CD4-positive, alpha-beta T cell treated with Interleukin-10 for 1 hour (primary cell): ENCODE data around the gene PRR12.
A peak's percentile ranks its signal among the peaks of the same experiment; 100 is the strongest.

ENCODE experiments used
- DNase-seq: peaks from one replicate; pipeline ENCODE4 v3.0.0-alpha.2; 2020

PRR12 gene, protein sequence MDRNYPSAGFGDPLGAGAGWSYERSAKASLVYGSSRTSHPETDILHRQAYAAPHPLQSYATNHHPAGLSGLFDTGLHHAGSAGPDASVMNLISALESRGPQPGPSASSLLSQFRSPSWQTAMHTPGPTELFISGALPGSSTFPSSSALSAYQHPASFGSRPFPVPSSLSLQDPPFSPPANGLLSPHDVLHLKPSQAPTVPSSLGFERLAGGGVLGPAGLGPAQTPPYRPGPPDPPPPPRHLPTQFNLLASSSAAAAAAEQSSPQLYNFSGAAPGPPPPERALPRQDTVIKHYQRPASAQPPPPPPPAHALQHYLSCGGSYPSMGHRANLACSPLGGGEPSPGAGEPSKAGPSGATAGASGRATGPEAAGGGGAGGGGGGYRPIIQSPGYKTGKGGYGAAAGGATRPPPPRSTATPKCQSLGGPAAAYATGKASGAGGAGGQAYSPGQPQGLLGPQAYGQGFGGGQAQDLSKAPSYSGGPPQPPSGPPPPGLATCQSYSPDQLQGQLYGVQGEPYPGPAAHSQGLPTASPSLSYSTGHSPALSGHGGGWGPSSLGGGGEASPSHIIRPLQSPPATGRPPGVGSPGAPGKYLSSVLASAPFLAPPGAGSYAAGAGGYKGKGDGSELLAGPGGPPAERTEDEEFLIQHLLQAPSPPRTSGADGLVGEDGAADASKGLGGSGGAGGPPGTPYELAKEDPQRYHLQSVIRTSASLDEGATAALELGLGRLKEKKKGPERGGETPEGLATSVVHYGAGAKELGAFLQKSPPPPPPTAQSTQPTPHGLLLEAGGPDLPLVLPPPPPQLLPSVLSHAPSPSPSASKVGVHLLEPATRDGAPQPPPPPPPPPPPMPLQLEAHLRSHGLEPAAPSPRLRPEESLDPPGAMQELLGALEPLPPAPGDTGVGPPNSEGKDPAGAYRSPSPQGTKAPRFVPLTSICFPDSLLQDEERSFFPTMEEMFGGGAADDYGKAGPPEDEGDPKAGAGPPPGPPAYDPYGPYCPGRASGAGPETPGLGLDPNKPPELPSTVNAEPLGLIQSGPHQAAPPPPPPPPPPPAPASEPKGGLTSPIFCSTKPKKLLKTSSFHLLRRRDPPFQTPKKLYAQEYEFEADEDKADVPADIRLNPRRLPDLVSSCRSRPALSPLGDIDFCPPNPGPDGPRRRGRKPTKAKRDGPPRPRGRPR (N-terminal part only)

DNA sequence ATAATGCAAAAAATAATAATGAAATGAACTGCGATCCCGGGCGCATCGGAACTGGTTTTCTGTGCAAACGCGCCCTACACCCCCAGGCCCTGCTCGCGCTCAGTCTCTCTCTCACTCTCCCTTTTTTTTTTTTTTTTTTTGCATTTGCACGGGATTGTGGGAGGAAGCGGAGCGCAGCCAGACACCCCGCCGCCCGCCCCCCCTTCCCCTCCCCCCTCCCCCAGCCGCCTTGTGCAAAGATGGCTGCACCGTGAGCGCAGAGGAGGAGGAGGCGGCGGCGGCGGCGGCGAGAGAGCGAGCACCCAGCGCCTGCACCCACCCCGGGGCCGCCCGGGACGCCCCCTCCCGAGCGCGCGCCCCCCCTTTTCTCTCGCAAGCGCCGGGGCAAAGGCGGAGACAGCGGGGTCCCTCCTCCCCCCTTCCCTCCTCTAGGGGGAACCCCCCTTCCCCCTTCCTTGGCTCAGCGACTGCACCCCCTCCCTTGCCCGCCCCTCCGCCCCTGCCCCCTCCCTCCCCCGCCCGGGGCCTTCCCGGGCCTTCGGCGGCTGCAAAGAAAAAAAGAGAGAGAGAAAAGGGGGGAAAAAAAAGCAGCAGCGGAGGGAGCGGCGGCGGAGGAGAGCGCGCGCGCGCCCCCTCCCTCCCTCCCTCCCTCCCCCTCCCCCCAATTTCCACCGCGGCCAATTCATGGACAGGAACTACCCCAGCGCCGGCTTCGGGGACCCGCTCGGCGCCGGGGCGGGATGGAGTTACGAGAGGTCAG is at the start of gene PRR12:
Gene PRR12 (plus strand): TSS at position 212 of the 760 bp plus-strand sequence. CDS start 473 bp downstream, at position 685.
- DNase-seq = peak; percentile 84

DNA sequence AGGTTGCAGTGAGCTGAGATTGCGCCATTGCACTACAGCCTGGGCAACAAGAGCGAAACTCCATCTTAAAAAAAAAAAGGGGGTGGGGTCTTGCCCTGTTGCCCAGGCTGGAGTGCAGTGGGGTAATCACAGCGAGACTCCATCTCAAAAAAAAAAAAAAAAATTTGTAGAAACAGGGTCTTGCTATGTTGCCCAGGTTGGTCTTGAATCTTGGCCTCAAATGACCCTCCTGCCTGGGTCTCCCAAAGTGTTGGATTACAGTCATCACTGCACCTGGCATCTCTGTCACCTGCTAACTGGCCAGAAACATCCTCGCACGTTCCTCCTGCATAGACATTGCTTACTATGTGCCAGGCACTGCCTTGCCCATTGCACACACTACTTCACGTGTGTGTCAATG is 49.1 kb upstream of the PRR12 start:
- DNase-seq = no peak

DNA sequence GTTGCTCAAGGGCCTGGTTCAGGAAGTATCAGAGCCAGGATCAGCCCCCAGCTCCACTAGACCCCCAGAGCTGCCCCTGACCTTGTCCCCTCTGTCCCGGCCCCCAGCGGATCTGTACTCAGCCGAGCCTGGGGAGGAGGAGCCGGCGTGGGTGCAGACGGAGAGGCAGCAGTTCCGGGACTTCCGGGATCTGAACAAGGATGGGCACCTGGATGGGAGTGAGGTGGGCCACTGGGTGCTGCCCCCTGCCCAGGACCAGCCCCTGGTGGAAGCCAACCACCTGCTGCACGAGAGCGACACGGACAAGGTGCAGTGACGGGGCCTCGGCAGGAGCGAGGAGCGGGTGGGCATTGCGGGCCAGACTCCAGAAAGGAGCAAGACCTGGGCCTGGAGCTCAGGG is 48.5 kb upstream of the PRR12 start:
- DNase-seq = no peak

DNA sequence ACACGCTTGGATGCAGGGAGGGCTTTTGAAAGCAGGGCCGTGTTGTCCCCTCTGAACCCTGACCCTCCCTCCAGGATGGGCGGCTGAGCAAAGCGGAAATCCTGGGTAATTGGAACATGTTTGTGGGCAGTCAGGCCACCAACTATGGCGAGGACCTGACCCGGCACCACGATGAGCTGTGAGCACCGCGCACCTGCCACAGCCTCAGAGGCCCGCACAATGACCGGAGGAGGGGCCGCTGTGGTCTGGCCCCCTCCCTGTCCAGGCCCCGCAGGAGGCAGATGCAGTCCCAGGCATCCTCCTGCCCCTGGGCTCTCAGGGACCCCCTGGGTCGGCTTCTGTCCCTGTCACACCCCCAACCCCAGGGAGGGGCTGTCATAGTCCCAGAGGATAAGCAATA is 48.0 kb upstream of the PRR12 start:
- DNase-seq = no peak

DNA sequence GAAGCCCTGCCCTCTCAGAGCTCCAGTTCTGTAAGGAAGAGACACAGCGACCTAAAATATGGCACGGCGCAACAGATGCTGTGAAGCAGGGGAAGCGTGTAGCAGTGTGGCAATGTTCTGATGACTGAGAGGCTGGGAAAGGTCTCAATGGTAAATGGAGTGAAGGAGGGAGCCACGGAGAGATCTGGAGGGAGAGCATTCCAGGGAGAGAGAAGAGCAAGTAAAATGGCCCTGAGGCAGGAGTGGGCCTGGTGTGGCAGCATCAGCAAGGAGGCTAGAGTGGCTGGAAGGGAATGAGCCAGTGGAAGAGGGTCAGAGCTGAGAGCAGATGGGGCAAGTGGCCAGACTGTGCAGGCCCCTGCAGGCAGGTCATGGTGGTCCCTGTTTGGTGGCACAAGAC is 46.8 kb upstream of the PRR12 start:
- DNase-seq = no peak

DNA sequence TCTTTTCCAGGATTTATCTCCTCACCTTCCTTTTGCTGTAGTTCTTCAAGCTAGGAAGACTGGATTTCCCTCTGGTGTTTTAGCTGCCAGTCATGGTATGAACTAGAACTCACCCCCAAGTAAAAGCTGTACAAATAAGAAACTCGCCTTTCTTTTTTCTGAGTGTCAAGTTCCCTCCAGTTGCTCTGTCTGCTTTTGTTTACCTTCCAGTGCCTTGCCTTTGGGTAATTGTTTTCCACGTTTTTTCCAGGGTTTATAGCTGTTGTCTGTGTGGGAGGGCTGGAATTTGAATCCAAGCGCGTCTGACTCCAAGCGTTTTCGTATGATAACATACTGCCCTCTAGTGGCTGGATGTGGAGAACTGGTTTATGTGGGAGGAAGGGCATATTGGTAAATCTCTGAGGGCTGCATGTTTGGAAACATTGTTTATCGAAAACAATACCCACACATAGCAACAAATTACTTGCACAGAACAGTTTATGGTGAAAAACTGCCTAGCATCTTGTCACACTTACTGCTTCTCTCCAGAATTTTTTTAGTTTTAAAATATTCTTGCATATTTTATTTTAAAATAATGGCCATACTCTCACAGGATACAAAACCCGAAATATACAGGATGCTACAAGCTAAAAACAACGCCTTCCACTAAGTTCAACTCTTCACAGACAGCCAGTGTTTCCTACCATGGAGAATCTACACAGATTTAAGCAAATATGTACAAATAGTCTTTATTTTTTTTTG is 44.0 kb upstream of the PRR12 start:
- peak; percentile 86 for DNase-seq

DNA sequence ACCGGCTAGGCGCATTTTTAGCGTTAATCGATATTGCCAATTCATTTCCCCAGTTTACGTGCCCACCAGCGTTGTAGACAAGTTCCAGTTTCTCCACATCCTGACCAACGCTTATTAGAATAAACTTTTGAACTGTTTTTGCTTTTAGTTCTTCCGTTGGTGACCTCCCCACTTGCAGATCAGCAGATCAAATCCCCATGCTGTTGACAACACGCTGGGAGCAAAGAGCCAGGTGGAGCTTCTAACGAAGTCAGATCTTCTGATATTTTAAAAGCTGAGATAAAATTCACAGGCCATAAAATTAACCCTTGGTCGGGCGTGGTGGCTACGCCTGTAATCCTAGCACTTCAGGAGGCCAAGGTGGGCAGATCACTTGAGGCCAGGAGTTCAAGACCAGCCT is 41.9 kb upstream of the PRR12 start:
- no peak for DNase-seq

DNA sequence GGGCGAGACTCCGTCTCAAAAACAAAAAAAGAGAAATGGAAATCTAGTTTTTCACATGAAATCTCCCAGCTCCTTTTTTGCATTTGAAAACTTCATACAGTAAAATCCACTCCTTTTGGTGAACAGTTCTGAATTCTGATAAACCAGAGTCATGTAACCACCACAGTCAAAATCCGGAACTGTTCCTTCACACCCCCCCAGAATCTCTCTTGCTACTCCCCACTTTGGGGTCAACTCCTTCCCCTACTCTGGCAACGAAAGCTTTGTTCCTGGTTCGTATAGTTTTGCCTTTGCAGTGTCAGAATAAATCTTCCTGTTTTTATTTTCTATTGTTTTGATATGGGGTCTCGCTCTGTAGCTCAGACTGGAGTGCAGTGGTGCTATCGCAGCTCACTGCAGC is 39.5 kb upstream of the PRR12 start:
- no peak for DNase-seq

DNA sequence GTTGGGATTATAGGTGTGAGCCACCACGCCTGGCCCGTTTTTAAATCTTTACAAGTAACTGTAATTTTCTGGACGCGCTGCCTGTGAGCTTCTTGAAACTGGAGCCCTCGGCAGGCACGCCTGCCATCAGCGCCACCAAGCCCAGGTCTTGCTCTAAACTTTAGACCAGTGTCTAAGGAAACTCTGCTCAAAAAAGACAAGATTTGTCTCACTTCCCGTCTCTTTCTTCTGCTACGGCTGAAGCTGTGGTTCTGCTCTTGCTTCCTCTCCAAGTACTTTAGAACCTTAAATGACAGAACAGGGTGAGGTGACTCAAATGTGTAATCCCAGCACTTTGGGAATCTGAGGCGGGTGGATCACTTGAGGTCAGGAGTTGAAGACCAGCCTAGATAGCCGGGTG is 38.2 kb upstream of the PRR12 start:
- DNase-seq = peak; percentile 53

DNA sequence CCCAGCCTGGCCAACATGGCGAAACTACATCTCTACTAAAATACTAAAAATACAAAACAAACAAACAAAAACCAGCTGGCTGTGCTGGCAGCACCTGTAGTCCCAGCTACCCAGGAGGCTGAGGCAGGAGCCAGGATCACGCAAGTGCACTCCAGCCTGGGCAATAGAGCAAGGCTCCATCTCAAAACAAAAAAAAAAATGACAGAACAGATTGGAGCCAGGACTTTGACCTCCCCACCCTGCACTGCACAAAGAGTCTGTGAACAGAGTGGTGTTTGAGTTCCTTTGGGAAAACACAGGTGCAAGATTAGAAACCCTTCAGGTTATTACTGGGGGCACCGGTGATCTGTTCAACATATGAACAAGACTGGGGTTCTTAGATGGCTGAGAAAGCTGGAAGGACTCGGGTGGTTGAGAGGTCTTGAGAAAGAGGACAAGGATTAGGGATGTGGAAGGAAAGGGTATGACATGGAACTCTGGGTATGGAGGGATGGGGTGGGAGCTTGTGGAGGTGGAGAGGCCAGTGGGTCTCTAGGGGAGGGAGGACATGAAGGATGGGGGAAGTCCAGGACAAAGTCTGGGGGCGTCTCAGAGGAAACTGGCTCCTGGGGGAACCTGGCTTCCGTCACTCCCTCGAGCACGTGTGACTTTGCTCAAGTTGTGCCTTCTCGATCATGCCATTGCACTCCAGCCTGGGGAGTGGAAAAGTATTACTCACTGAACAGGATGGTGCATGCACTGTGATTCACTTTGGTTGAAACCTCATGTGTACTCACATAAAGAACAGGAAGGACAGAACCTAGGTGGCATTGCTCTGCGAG is 37.3 kb upstream of the PRR12 start:
- no peak for DNase-seq

DNA sequence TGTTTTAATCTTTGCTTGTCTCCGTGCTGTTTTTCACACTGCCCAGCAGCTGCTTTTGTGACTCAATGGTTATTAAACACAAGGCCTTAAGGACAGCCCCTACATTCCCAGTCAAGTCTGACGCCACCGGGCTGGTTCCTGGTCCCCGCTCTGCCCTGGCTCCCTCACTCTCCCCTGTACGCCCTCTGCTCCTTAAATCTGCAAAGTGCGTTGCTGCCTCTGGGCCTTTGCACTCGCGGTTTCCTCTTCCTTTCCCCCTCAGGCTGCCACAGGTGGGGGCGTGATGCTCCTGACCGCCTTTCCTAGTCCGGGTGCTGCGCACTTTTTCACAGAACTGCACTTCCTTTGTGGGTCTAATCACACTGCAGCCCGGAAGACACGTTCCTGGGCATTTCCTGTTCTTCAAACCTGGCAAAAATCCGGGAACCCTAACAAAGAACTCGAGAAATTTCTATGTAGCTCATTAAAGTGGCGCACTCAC is 36.2 kb upstream of the PRR12 start:
- DNase-seq = peak; percentile 74

DNA sequence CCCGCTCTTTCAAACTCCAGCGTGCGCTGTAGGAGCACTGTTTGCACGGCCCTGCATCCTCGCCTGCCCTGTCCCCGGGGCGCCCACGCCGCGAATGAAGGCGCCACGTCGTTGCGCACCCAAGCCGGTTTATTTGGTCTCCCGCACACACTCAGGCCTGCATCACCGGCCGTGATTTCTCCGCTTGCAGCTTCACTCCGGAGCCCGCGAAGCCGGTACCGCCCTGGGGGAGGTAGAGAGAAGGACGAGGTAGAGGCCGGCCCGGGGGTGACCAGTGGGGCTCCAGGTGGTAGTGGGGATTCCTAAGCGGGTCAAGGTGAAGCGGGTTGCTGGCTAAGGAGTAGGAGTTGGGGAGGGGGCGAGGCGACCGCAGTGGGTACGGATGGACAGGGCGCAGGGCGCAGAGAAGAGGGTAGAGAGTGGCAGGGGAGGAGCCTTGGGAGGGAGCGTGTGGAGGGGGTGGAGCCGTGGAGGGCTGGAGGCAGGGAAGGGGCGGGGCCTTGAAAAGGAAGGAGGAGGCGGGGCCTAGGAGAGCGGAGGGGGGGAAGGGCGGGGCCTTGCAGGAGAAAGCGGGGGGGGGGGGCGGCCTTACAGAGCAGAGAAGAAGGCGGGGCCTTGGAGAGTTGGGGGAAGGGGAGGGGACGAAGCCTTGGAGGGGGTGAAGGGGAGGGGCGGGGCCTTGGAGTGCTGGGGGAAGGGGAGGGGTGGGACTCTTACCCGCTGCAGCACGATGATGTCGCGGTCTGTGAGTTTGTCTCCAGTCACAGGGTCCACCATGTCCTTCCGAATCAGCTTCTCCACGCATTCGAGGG is 35.2 kb upstream of the PRR12 start:
- peak; percentile 86 for DNase-seq

DNA sequence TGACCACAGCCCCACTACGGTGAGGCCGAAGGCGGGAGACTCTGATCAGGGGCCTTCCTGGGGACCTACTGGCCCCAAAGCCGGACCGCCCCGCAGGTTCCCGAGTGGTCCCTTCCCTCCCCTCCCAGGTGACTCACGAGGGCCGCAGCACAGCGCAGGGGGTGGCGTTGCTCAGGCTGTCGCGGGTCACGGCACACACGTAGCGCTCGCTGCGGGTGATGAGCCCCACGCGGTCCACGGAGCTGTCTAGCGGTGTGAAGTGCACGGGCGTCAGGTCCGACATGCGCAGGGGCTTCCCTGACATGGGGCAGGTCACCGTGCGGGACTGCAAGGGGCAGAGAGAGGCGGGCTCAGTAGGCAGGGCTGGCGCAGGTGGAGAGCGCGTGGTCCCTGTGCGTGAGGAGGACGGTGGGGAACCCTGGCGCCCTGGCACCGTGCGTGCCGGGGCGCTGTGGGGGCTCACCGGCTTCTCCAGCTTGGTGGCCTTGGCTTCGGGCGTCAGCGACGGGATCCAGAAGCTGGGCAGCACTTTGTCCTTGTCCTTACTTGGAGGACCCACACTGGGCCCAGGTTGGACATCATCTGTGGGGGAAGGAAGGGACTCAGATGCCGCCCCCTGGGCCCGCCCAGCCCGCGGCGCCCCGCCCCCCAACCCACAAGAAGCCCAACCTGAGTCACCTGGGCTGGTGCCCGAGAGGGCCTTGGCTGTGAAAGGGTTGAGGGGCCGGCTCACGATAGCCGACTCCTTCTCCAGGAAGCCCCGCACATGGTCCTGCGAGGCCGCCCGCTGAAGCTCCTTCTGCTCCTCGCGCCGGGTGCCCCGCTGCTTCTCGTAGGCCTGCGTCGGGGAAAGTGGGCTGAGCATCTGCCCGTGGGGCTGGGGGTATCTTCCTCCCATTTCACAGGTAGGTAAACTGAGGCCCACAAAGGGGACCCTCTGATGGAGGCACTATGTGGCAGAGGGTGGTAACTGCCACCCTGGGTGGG is 34.3 kb upstream of the PRR12 start:
- DNase-seq = peak; percentile 47

DNA sequence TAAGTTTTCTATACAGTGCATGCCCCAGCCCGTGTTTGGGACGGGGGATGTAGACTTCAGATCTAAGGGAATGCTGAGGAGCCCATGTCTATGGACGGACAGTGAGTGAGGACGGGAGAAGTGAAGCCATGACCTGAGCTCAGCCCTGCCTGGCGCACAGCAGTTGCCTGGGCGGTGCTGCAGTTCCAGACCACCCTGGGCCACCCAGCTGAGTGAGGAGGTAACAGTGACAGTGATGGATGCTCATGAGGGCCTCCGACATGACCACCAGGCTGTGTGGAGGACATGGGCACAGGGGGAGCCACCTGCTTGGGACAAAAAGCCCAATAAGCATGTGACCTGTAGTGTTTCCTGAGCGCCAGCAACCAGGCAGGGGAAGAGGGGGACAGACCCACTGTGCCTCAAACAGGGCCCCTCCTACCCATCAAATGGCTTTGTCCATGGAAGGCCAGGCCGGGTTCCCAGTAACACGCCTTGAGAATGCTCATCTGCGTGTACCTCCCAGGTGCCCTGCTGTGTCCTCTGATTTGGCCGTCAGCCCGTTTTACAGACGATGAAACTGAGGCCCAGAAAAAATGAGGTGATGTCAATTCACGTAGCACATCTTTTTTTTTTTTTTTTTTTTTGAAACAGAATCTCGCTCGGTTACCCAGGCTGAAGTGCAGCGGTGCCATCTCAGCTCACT is 33.2 kb upstream of the PRR12 start:
- DNase-seq = no peak

DNA sequence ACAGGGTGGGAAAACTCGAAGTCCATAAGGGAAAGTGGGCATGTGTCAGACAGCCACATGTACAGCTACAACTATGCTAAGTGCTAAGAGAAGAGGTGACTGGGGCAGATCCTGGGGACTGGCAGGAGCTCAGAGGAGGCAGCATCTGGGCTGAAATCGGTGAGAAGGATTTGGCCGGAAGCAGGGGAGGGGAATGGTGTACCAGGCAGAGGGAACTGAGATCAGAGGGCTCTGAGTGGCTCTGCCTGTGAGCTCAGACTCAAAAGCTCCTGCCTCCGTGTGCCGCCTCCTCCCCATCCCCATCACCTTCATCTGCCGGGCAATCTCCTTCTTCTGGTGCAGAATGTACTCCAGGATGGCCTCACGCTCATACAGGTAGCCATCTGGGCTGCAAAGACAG is 32.4 kb upstream of the PRR12 start:
- DNase-seq = no peak

DNA sequence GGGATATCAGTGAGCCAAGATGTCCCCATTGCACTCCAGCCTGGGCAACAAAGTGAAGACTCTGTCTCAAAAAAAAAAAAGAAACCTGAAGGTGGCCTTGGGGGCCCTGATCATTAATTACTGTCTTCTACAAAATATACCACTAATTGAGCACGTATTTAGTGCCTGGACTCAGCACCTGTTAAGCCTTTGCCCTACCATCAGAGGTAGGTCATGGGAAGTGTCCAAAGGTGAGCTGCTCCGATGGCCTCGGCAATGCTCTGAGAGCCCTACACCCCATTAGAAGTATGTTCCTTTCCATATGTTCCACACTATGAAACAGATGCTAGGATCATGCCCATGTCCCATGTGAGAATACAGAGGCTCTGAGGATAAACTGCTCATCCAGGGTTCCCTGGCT is 31.5 kb upstream of the PRR12 start:
- no peak for DNase-seq

DNA sequence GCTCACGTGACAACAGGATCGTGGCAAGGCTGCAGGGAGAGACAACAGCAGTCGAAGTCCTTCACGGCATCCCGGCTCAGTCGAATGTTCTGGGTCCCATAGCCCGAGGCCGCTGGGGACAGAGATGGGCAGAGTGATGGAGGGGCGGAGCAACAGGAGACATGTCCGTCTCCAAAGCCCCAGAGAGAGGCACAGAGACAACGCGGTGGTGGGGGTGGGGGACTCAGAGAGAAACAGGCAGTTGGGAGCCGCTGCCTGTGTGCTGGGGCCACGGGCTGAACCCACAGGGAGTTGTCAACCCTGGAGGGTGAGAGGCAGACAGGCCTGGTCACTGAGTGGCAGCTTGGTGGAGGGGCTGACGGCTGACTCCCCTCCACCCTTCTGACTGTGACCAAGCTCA is 31.1 kb upstream of the PRR12 start:
- DNase-seq = no peak

DNA sequence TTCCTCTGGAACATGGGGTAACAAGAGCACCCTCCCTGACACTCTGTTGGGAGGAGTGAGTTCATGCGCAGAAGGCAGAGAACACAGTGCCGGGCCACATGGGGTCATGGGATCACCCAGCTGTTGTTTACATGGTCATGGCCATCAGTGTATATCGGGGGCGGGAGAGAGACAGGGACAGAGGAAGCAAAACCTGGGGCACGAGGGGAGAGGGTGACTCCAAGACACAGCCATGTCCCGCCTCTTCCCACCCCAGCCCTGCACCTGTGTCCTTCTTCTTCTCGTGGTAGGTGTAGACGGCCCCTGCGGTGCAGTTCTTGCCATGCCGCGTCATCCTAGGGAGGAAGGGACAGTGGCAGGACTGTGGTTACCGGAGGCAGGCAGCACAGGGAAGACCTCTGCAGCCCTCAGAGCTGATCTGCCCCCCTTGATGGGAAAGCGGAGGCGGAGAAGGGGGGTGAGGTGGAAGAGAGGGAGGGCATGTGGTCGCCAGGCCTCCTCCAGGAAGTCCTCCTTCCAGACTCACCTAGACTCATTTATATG is 30.6 kb upstream of the PRR12 start:
- DNase-seq = peak; percentile 51
